Gastrocnemius medialis (tissue), 4 donors: ENCODE results near the gene HS3ST5. TPM values are rescaled to one million over a fixed set of nuclear protein-coding genes. Genes with fewer than 3 reads are reported as not detected.

ENCODE experiments used
- ATAC-seq, 2 donors: fragments of 150-250 bp; one replicate each; pipeline ENCODE4 v1.9.1; 2016
- DNase-seq, 2 donors: peaks; one replicate each; pipeline ENCODE4 v3.0.0-alpha.2; 2019
- H3K27ac ChIP-seq, 4 donors: fragments of 200-600 bp; sonication (generic); 1 replicate in 1 of 4; 2 replicates in 3 of 4; pipeline ENCODE4 v1.5.1; 2016 to 2018; ENCODE audit warnings: mild to moderate bottlenecking in 2 of 4, moderate library complexity in 1 of 4
- H3K27me3 ChIP-seq, 3 donors: fragments of 200-600 bp; sonication (generic) in 2 of 3; 1 replicate in 1 of 3; 2 replicates in 2 of 3; pipeline versions ENCODE4 v1.5.1 to v1.6.0; 2016 to 2019; ENCODE audit warnings: mild to moderate bottlenecking in 1 of 3, moderate library complexity in 1 of 3
- H3K36me3 ChIP-seq, 2 donors: fragments of 200-600 bp; sonication (generic) in 1 of 2; one replicate each; pipeline ENCODE4 v1.5.1; 2017 to 2018
- H3K4me1 ChIP-seq, 2 donors: fragments of 200-600 bp; sonication (generic) in 1 of 2; one replicate each; pipeline ENCODE4 v1.5.1; 2016 to 2017; ENCODE audit warnings: mild to moderate bottlenecking in 2 of 2
- H3K4me3 ChIP-seq, 4 donors: fragments of 200-600 bp; sonication (generic) in 3 of 4; 1 replicate in 1 of 4; 2 replicates in 3 of 4; pipeline ENCODE4 v1.5.1; 2016 to 2019; ENCODE audit warnings: mild to moderate bottlenecking in 2 of 4
- H3K9me3 ChIP-seq, 3 donors: fragments of 200-600 bp; sonication (generic) in 2 of 3; 1 replicate in 1 of 3; 2 replicates in 2 of 3; pipeline ENCODE4 v1.5.1; 2016 to 2019
- CTCF ChIP-seq, 5 experiments: fragments of 450-650 bp in 3 of 5; fragments of 200-600 bp in 2 of 5; sonication (generic) in 2 of 5; IDR thresholded peaks in 4 of 5; conservative IDR thresholded peaks in 1 of 5; 1 replicate in 4 of 5; 2 replicates in 1 of 5; pipeline ENCODE4 v1.5.1; 2016 to 2019; ENCODE audit warnings: antibody characterized with exemption in 5 of 5, mild to moderate bottlenecking in 3 of 5, moderate library complexity in 3 of 5
- POLR2A ChIP-seq, 2 donors: fragments of 450-650 bp; IDR thresholded peaks; one replicate each; pipeline ENCODE4 v1.6.1; 2017; ENCODE audit warnings: antibody characterized with exemption in 2 of 2, mild to moderate bottlenecking in 2 of 2, moderate library complexity in 2 of 2
- in situ Hi-C, 4 donors: fragments of 200-750 bp; cut with MboI; loops; one replicate each; pipeline versions ENCODE4 v1.15.0 to v1.8.0; 2017; ENCODE audit warnings: low sequenced_read_pairs in 4 of 4
- intact Hi-C: fragments of 100-400 bp; cut with DNase I; formaldehyde crosslinking; loops from one replicate; pipeline ENCODE4 v1.15.1; 2023; ENCODE audit warnings: low total_unique reads
- total RNA-seq, 4 donors: library from RNA; depleted of rRNA; stranded (reverse); fragments of >200 nt; gene quantifications; one replicate each; pipeline versions ENCODE4 v1.1.0 to v1.2.3, GENCODE V29; 2016

Gene HS3ST5
- total RNA-seq, 4 donors from 2014 or later = 0.13 to 0.41 TPM; not detected in 2

GRCh38 chr6:114138577-114139248 is 204.1 kb downstream of the HS3ST5 start:
- Histone ChIP-seq H3K36me3 (no peaks in the 10 kb centered on the region), H3K4me3 (no peak overlapping the region), H3K27ac (no peak overlapping the region), H3K27me3 (no peaks in the 10 kb centered on the region), H3K9me3 (no peaks in the 10 kb centered on the region), H3K4me1 (peaks cover 12 to 21% of the 10 kb centered on the region in 2 donors)
- in situ Hi-C loops (no loop called here), intact Hi-C loops (no loop called here)
- DNase-seq (no peak), ATAC-seq (no peak)
- no peak for TF ChIP-seq POLR2A (IDR thresholded peaks at IDR 0.05)
- no peak for TF ChIP-seq CTCF (IDR thresholded peaks at IDR 0.05 in 4 of 5, conservative IDR thresholded peaks at IDR 0.05 in 1 of 5)

DNA sequence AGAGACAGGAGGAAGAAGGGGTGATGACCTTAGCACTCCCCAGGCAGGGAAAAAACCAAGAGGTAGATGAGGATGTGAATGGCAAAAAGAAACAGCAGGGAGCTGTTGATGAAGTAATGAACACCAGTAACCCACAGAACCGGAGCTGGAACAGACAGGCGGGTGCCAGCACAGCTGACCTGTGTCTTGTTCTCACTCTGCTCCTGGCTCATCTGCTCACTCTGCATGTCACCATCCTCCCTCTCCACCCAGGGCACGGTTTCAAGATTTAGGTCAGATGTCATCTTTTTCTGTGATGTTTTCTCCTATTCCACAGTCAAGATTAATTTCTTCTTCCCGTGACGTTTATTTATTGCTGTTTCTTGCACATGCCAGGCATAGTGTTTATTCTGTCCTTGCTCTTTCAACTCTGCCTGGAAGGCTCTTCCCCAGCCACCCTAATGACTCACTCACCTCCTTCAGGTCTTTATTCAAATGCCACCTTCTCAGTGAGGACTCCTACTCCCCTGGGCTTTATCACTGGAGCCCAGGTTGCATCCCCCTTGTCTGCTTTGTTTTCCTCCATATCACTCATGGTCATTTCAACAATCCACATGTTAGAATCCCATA is 207.4 kb downstream of the HS3ST5 start:
- H3K27me3 ChIP-seq = no peaks in the 10 kb centered on the region
- no peaks in the 10 kb centered on the region for H3K36me3 ChIP-seq
- intact Hi-C loops = no loop called here
- in situ Hi-C loops = no loop called here
- ATAC-seq (peak; percentile 56 to 84), DNase-seq (peak; percentile 16 to 22)
- TF ChIP-seq POLR2A (IDR thresholded peaks at IDR 0.05) = no peak
- TF ChIP-seq CTCF (IDR thresholded peaks at IDR 0.05 in 4 of 5, conservative IDR thresholded peaks at IDR 0.05 in 1 of 5) = no peak
- peaks cover 4 to 7% of the 10 kb centered on the region in 2 donors for H3K4me1 ChIP-seq
- no peak overlapping the region for H3K4me3 ChIP-seq
- no peaks in the 10 kb centered on the region for H3K9me3 ChIP-seq
- peak overlapping the region in 1 of 4 donors; percentile 47 for H3K27ac ChIP-seq

DNA sequence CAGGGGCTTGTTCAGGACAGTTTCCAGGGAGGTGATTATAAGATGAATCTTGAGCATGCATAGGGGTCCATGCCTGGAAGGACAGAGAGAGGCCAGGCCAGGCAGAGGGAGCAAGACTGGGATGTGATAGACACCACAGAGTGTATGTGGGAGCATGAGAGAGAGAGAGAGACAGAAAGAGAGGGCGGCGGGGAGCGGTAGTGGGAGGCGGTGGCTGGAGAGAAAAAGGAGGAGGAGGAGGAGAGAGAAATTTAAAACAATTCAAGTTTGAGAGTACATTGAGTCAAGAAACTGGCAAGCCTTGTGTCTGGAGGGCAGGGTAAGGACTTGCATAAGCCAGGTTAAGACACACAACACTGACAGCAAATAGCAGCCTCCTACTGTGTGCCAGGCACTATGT is 209.0 kb downstream of the HS3ST5 start:
- Histone ChIP-seq H3K4me1 (peaks cover 0 to 3% of the 10 kb centered on the region in 2 donors), H3K36me3 (no peaks in the 10 kb centered on the region), H3K27me3 (no peaks in the 10 kb centered on the region), H3K9me3 (no peaks in the 10 kb centered on the region), H3K27ac (no peak overlapping the region), H3K4me3 (no peak overlapping the region)
- intact Hi-C loops = no loop called here
- DNase-seq = no peak
- in situ Hi-C loops = no loop called here
- TF ChIP-seq POLR2A (IDR thresholded peaks at IDR 0.05) (no peak), CTCF (IDR thresholded peaks at IDR 0.05 in 4 of 5, conservative IDR thresholded peaks at IDR 0.05 in 1 of 5) (no peak)
- ATAC-seq = no peak

DNA sequence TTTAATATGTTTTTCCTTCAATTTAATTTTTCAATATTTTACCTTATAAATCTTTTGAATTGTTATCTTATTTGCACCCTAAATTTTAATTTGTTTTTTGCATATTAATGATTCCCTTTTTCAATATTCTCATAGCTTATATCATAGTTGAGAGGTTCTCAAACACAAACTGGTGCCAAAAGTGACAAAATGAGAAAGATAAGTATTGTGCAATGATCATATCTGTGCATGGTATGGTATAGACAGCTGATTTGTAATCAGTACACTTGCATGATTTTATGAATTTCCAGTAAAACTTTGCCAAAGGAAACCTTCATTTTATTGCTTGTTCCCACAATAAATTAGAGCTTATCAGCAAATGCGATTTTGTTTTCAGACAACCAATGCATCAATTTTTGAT is 210.9 kb downstream of the HS3ST5 start:
- TF ChIP-seq POLR2A (IDR thresholded peaks at IDR 0.05) (no peak), CTCF (IDR thresholded peaks at IDR 0.05 in 4 of 5, conservative IDR thresholded peaks at IDR 0.05 in 1 of 5) (no peak)
- no peak overlapping the region for H3K4me3 ChIP-seq
- ATAC-seq = no peak
- H3K36me3 ChIP-seq = no peaks in the 10 kb centered on the region
- intact Hi-C loops (no loop called here), in situ Hi-C loops (no loop called here)
- no peaks in the 10 kb centered on the region for H3K27me3 ChIP-seq
- DNase-seq = no peak
- H3K9me3 ChIP-seq = no peaks in the 10 kb centered on the region
- no peak overlapping the region for H3K27ac ChIP-seq
- H3K4me1 ChIP-seq = peaks cover 0 to 3% of the 10 kb centered on the region in 2 donors
